ENCODE results near the gene REM1.
A peak's percentile ranks its signal among the peaks of the same experiment; 100 is the strongest.
"Not testable (repeated sequence)": the region's sequence is repeated elsewhere in the genome, so short reads cannot be mapped to it uniquely, and the experiment has no call there.

The REM1 gene

GRCh38 chr20:31485450-31486339 is 10.6 kb downstream of the REM1 start:
- DNase-seq = no peak

- DNase-seq = no peak
These were observed 13.0 kb downstream of the REM1 start for GRCh38 chr20:31488115-31488514.

- DNase-seq = no peak
These were observed 14.1 kb downstream of the REM1 start for GRCh38 chr20:31489152-31489551.

- no peak for DNase-seq
These were observed 15.7 kb downstream of the REM1 start for GRCh38 chr20:31490752-31491151.

DNA sequence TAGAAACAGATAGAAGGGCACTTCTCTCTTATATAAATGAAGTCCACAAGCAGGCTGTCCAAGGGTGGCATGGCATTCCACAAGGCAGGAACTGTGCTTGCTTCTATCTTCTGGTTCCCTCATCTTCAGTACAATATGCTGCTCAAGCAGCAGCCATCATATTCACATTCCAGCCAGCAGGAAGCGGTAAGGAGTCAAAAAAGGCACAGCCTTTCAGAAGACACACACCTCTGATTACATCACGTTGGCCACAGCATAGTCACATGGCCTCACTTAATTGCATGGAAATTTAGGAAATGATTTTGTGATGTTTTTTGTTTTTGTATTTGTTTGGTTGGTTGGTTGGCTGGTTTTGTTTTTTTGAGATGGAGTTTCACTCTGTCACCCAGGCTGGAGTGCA is 19.0 kb downstream of the REM1 start:
- DNase-seq = no peak

- DNase-seq = no peak
These were observed 21.7 kb downstream of the REM1 start for GRCh38 chr20:31496761-31497295.

GRCh38 chr20:31497838-31498540 is 22.9 kb downstream of the REM1 start:
- DNase-seq = no peak

- no peak for DNase-seq
These were observed 25.4 kb downstream of the REM1 start for GRCh38 chr20:31500527-31500926.

GRCh38 chr20:31502884-31503673 is 28.0 kb downstream of the REM1 start:
- DNase-seq = peak; percentile 59 to 75

- no peak for DNase-seq
These were observed 30.8 kb downstream of the REM1 start for GRCh38 chr20:31505903-31506302.

DNA sequence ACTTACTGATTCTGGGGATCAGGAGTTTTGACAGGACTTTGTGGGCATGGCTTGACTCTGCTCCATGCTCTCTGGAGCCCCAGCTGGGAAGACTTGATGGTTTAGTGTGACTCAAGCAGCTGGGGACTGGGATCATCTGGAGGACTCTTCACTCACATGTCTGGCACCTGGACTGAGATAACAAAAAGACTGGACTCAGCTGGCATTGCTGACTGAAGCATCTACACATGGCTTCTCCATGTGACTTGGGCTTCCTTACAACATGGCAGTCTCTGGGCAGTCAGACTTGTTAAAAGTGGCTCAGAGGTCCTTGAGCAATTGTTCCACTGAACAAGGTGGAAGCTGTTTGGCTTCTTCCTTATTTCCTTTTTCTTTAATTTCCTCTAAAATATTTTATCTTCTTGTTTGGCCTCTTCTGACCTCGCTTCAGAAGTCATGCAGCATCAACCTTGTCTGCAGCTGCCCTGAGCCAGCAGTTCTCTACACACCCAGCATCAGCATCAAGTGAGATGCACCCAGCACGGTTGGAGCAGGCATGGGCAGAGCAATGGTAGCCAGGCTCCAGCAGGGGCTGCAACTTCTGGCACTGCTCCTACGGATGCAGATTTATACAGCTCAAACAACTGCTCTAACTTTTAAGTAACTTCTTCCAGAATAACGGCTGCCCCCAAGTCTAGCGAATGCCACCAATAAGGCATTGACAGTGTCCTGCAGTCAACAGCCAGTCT is 33.6 kb downstream of the REM1 start:
- no peak for DNase-seq

DNA sequence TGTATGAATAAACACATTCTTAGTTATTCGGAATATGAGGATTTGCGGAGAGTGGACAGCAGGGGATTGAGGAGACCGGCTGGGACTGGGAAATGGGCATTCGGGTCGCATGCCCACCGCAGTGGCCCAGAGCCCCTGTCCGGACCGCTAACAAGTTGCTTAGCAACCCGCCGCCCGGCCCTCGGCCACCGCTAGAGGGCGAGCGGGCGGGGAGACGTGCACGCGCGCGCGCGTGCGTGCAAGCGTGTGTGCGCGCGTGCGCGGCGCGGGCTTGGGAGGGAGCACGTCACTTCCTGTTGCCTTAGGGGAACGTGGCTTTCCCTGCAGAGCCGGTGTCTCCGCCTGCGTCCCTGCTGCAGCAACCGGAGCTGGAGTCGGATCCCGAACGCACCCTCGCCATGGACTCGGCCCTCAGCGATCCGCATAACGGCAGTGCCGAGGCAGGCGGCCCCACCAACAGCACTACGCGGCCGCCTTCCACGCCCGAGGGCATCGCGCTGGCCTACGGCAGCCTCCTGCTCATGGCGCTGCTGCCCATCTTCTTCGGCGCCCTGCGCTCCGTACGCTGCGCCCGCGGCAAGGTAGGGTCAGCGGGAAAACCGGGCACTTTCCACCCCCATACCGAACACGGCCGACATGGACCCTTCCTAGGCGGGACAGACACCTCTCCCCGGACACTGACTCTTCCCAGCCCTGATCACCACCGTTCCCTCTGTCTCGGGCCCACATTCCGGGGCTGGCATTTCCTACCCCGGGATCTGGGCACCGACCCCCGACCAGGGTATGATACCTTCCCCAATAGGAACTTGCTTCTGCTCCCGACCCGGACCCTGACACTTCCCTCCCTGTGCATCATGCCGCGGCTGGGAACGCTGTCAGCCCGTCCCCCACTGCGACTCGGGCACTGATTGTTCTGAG is 39.3 kb downstream of the REM1 start, which contains the start of gene HM13:
HM13 (plus strand) TSS at position 289 of the 918 bp plus-strand sequence; CDS start at position 399, 110 bp downstream.
- DNase-seq = peak; percentile 84

DNA sequence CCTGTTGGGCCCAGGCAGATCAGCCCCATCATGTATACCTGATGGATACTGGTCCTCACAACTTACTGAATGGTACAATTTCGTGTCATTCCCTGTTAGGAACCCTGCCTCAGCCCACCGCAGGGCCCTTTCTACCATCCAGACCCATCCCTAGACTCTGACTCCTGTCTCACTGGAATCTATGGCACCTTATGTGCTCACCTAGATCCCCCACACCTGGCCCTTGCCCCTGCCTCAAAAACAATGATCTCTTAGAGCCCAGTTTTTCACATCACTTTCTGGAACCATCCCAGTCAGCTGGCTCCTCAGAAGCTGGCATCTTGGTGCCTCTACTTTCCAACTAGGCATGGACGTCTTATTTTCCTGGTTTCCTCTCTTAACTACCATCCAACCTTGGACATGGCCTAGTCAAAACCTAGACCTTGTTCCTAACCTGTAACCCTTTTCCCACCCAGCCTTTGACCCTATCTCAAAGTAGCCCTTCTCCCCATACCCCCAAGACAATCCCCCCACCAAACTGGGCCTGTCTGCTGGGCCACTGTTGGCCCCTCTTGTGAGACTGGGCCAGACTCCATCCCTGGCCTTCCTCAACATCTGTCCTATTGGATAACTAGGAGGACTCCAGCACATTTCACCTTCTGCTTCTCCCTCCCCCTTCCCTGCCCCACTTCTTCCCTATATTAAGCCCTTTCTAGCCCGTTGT is 40.1 kb downstream of the REM1 start:
- DNase-seq = no peak

GRCh38 chr20:31515775-31516107 is 40.7 kb downstream of the REM1 start:
- DNase-seq = no peak

DNA sequence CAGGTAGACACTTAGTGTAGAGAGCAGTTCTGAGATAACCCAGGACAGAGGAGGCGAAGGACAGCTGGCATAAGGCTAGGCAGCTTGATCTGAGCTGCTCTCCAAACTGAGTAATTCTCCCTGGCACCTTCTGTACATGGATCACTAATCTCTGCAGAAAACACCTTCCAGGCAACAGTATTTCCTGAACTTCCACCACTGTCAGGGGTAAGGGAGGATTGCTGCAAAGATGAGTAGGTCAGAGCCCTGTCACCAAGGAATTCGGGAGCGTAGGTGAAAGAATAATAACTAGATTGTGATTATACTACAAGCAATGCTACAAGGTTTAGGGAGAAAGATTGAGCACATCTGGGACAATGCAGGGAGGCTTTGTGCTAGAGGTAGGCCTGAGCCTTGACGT is 41.1 kb downstream of the REM1 start:
- no peak for DNase-seq

GRCh38 chr20:31516651-31517050 is 41.6 kb downstream of the REM1 start:
- DNase-seq = peak in 1 of 2 experiments; percentile 9

DNA sequence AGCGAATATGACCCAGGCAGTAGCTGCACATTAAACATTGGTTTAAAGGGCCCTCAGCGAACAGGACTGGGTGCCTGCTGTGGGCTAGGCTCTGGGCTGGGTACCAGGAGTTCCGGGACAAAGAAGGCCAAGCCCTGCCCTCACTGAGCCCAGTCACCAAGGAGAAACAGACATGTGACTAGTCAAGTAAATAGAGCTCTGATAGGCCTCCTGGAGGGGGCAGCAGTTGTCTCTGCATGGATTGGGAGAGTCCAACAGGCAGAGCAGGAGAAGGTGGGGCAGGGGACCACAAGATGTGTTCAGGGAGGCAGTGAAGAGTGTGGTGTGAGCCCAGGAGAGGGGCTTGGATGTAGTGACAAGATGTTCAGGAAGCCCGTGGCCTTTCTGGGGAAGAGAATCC is 42.3 kb downstream of the REM1 start:
- DNase-seq = no peak

GRCh38 chr20:31521267-31521666 is 46.2 kb downstream of the REM1 start:
- not testable (repeated sequence) for DNase-seq

- no peak for DNase-seq
These were observed 47.6 kb downstream of the REM1 start for GRCh38 chr20:31522731-31523130.
